A673 (cell line): ENCODE measurements around the gene PDCD1.

Experiments used
- EZH2 ChIP-seq: fragments of 200-600 bp; sonication (generic); IDR thresholded peaks from 2 replicates; pipeline ENCODE4 v1.6.1; 2017; ENCODE audit warnings: borderline replicate concordance, low read depth, mild to moderate bottlenecking, mixed read lengths, antibody characterized with exemption, low read length; ENCODE audit not compliant: poor library complexity, severe bottlenecking
- TF ChIP-seq, protein P1 (sequence below): fragments of 300-800, 200-600 bp; sonication (generic); conservative IDR thresholded peaks from 2 replicates; pipeline ENCODE4 v1.5.1; 2017; ENCODE audit warnings: low read depth, mild to moderate bottlenecking, antibody characterized with exemption, low read length, moderate library complexity, mixed read lengths

DNA sequence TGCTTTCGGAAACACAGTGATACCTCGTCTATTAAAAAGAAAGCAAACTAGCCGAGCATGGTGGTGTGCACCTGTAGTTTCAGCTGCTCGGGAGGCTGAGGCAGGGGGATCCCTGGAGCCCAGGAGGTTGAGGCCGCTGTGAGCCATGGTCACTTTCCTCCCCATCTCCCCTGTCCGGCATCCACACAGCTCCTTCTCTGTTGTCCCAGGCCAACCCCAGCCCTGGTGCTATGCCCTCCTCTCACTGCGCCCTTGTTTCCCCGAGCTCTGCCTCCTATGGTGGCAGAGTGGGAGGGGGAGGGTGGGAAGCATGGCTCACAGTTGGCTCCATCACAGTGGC, 26.2 kb upstream of the PDCD1 start:
- TF ChIP-seq, protein P1, sequence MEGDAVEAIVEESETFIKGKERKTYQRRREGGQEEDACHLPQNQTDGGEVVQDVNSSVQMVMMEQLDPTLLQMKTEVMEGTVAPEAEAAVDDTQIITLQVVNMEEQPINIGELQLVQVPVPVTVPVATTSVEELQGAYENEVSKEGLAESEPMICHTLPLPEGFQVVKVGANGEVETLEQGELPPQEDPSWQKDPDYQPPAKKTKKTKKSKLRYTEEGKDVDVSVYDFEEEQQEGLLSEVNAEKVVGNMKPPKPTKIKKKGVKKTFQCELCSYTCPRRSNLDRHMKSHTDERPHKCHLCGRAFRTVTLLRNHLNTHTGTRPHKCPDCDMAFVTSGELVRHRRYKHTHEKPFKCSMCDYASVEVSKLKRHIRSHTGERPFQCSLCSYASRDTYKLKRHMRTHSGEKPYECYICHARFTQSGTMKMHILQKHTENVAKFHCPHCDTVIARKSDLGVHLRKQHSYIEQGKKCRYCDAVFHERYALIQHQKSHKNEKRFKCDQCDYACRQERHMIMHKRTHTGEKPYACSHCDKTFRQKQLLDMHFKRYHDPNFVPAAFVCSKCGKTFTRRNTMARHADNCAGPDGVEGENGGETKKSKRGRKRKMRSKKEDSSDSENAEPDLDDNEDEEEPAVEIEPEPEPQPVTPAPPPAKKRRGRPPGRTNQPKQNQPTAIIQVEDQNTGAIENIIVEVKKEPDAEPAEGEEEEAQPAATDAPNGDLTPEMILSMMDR, result no peak
- TF ChIP-seq EZH2, result no peak
